WERI-Rb-1 (cell line): Measurements from ENCODE around the gene NCOA7.

Experiments used
- DNase-seq: peaks from one replicate; pipeline ENCODE4 v3.0.0-alpha.2; 2020
- H3K27ac ChIP-seq: fragments of 250-450 bp; sonication (Bioruptor Pico); 2 replicates; pipeline ENCODE4 v1.5.1; 2020; ENCODE audit warnings: mild to moderate bottlenecking, moderate library complexity
- H3K27me3 ChIP-seq: fragments of 250-450 bp; sonication (Bioruptor Pico); 2 replicates; pipeline ENCODE4 v1.5.1; 2021; ENCODE audit warnings: mild to moderate bottlenecking, low read depth, moderate library complexity; ENCODE audit not compliant: insufficient read depth, severe bottlenecking
- H3K36me3 ChIP-seq: fragments of 250-450 bp; sonication (Bioruptor Pico); 2 replicates; pipeline ENCODE4 v1.5.1; 2020; ENCODE audit warnings: mild to moderate bottlenecking, moderate library complexity
- H3K4me3 ChIP-seq: 2 replicates; pipeline ENCODE4 v1.5.1; 2011; ENCODE audit warnings: low read depth, mild to moderate bottlenecking, control low read depth, low read length
- H3K9me3 ChIP-seq: fragments of 250-450 bp; sonication (Bioruptor Pico); 2 replicates; pipeline ENCODE4 v1.5.1; 2021; ENCODE audit warnings: mild to moderate bottlenecking, moderate library complexity; ENCODE audit not compliant: severe bottlenecking
- CTCF ChIP-seq: IDR thresholded peaks from 2 replicates; pipeline ENCODE4 v1.5.1; 2011; ENCODE audit warnings: low read depth, mild to moderate bottlenecking, control low read depth, inconsistent platforms, low read length

Gene NCOA7

GRCh38 chr6:125753218-125753936 lies 37.4 kb upstream of the NCOA7 start:
- Histone ChIP-seq H3K36me3 (no peaks in the 10 kb centered on the region), H3K4me3 (no peak overlapping the region), H3K27me3 (peaks cover 5% of the 10 kb centered on the region), H3K27ac (no peak overlapping the region), H3K9me3 (no peaks in the 10 kb centered on the region)
- no peak for TF ChIP-seq CTCF
- DNase-seq: no peak

- peaks cover under 1% of the 10 kb centered on the region for H3K27me3 ChIP-seq
- H3K9me3 ChIP-seq: no peaks in the 10 kb centered on the region
- H3K36me3 ChIP-seq: no peaks in the 10 kb centered on the region
- H3K27ac ChIP-seq: no peak overlapping the region
- no peak for TF ChIP-seq CTCF
- H3K4me3 ChIP-seq: no peak overlapping the region
- DNase-seq: no peak
Observed at GRCh38 chr6:125753937-125754259, 36.9 kb upstream of the NCOA7 start.

GRCh38 chr6:125754566-125754965 lies 36.2 kb upstream of the NCOA7 start:
- Histone ChIP-seq H3K9me3 (no peaks in the 10 kb centered on the region), H3K27me3 (no peaks in the 10 kb centered on the region), H3K36me3 (no peaks in the 10 kb centered on the region), H3K4me3 (no peak overlapping the region), H3K27ac (no peak overlapping the region)
- DNase-seq: no peak
- TF ChIP-seq CTCF: no peak

- Histone ChIP-seq H3K27ac (no peak overlapping the region), H3K36me3 (no peaks in the 10 kb centered on the region), H3K4me3 (no peak overlapping the region), H3K27me3 (no peaks in the 10 kb centered on the region), H3K9me3 (no peaks in the 10 kb centered on the region)
- DNase-seq: no peak
- TF ChIP-seq CTCF: peak; percentile 30; the same call in 1 of the 2 replicates
Observed at GRCh38 chr6:125759184-125759902, 31.4 kb upstream of the NCOA7 start.

DNA sequence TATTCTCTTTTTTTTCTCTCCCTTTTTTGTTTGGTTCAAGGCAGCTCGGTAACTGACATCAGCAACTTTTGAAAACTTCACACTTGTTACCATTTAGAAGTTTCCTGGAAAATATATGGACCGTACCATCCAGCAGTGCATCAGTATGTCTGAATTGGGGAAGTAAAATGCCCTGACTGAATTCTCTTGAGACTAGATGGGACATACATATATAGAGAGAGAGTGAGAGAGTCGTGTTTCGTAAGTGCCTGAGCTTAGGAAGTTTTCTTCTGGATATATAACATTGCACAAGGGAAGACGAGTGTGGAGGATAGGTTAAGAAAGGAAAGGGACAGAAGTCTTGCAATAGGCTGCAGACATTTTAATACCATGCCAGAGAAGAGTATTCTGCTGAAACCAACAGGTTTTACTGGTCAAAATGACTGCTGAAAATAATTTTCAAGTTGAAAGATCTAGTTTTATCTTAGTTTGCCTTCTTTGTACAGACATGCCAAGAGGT lies 30.8 kb upstream of the NCOA7 start:
- Histone ChIP-seq H3K27ac (no peak overlapping the region), H3K4me3 (no peak overlapping the region), H3K9me3 (no peaks in the 10 kb centered on the region), H3K36me3 (no peaks in the 10 kb centered on the region), H3K27me3 (no peaks in the 10 kb centered on the region)
- no peak for DNase-seq
- no peak for TF ChIP-seq CTCF
